Measurements from ENCODE around the gene PSMD10. TPM values are rescaled to one million over a fixed set of nuclear protein-coding genes. Genes with fewer than 3 reads are reported as not detected.
A peak's percentile ranks its signal among the peaks of the same experiment; 100 is the strongest.

Gene PSMD10
- polyA plus RNA-seq (2011; rRNA removed): 132 and 163 TPM in 2 replicates
- polyA plus RNA-seq (2012; cell fraction: cytosol; rRNA removed): 68.2 and 69.1 TPM in 2 replicates
- 18.5 and 30.8 TPM in 2 replicates for polyA plus RNA-seq (2012; cell fraction: nucleus; rRNA removed)
- 92.2 to 118 TPM (median 109 TPM) in 3 replicates for polyA plus RNA-seq (2017; fragmentation: RNase III; extraction: RNeasy Plus Mini Kit Qiagen cat#74134 plus additional on column Dnase treatment)
- 20.5 and 22.8 TPM in 2 replicates for polyA minus RNA-seq (2011; rRNA and poly(A)+ RNA removed)

GRCh38 chrX:108091264-108091877, at the start of gene PSMD10, which contains the start of gene ATG4A:
PSMD10 (minus strand) TSS chrX:108091542; CDS start chrX:108091520, 22 bp downstream.
ATG4A (plus strand) TSS chrX:108091778; CDS start chrX:108091827, 49 bp downstream.
- CTCF ChIA-PET: interaction anchor here (1.0 kb wide), 1 partner anchor 126 kb away, joined by 3 read pairs; no protein-coding TSS in a partner anchor
- peak within 1 kb of the TSS; percentile 96 for H3K4me2 ChIP-seq
- H3K4me3 ChIP-seq: peak within 1 kb of the TSS; percentile 94
- H3K4me1 ChIP-seq: peaks cover 14% of the 10 kb centered on the region; the same call in 2 of the 3 replicates
- peak; percentile 99 for FAIRE-seq
- WGBS (ENCODE audit: missing lambda C conversion rate): 1% methylated on average over 29 of the region's 47 CpGs
- POLR2A ChIA-PET: interaction anchor here (0.5 to 1.8 kb wide), 6 partner anchors 19 to 603 kb away, joined by 3 to 5 read pairs (median 4); no protein-coding TSS in a partner anchor
- peak; percentile 97 to 98 for ATAC-seq
- peak; percentile 77 to 97 for DNase-seq (ENCODE audit: low read depth in 1 of 2, low spot score in 1 of 2)
- no peaks in the 10 kb centered on the region for H3K9me3 ChIP-seq
- TF ChIP-seq PHF8 (IDR thresholded peaks at IDR 0.05; ENCODE audit: borderline replicate concordance, low read depth): peak; percentile 80
- TF ChIP-seq POLR2A (IDR thresholded peaks at IDR 0.05; ENCODE audit: low read length): peak; percentile 49
- TF ChIP-seq KDM5A (IDR thresholded peaks at IDR 0.05): peak; percentile 74; the same call in 1 of the 2 replicates
- TF ChIP-seq JUN (IDR thresholded peaks at IDR 0.05): peak; percentile 45 to 69; a peak in 2 of 5 replicates
- no peak for TF ChIP-seq TFCP2L1 (CRISPR knock-in tag; IDR thresholded peaks at IDR 0.05)
- no peak for TF ChIP-seq SREBF2 (IDR thresholded peaks at IDR 0.05)
- peak; percentile 61; the same call in 1 of the 3 replicates for TF ChIP-seq BCL3 (IDR thresholded peaks at IDR 0.05)
- TF ChIP-seq MAX (IDR thresholded peaks at IDR 0.05): peak; percentile 16
- peak; percentile 70 for TF ChIP-seq MAFK (IDR thresholded peaks at IDR 0.05; ENCODE audit: partially characterized antibody)
- TF ChIP-seq FOSL2 (IDR thresholded peaks at IDR 0.05): no peak
- TF ChIP-seq FOSL2 (CRISPR knock-in tag; IDR thresholded peaks at IDR 0.05): no peak
- H3K27ac ChIP-seq: peak within 1 kb of the TSS; percentile 87

GRCh38 chrX:108138814-108139702, 47.7 kb upstream of the PSMD10 start:
- no peak overlapping the region for H3K4me2 ChIP-seq
- H3K27ac ChIP-seq: no peak overlapping the region
- no peak for ATAC-seq
- H3K4me3 ChIP-seq: no peak overlapping the region
- H3K4me1 ChIP-seq: no peaks in the 10 kb centered on the region
- FAIRE-seq: no peak
- WGBS (ENCODE audit: missing lambda C conversion rate): 80% methylated on average over 7 of the region's 7 CpGs
- DNase-seq (ENCODE audit: low read depth in 1 of 2, low spot score in 1 of 2): no peak
- H3K9me3 ChIP-seq: no peaks in the 10 kb centered on the region
- TF ChIP-seq CTCF (IDR thresholded peaks at IDR 0.05) (0 out of 3 replicates have a peak, but pooled peaks have one; percentile 11), RAD21 (conservative IDR thresholded peaks at IDR 0.05 in 1 of 2, IDR thresholded peaks at IDR 0.05 in 1 of 2) (peak in 1 of 2 experiments; percentile 24; a peak in 2 of 5 replicates), ESRRA (IDR thresholded peaks at IDR 0.05; ENCODE audit: borderline replicate concordance, low read length) (no peak)
- CTCF ChIA-PET: interaction anchor here (1.5 to 1.6 kb wide), 2 partner anchors 14 to 27 kb away, joined by 4 to 5 read pairs; no protein-coding TSS in a partner anchor
- POLR2A ChIA-PET: no interaction called here

GRCh38 chrX:108134724-108135123, 43.4 kb upstream of the PSMD10 start:
- no peaks in the 10 kb centered on the region for H3K4me1 ChIP-seq
- no peak overlapping the region for H3K4me3 ChIP-seq
- TF ChIP-seq FOSL2 (IDR thresholded peaks at IDR 0.05) (no peak), FOSL2 (CRISPR knock-in tag; IDR thresholded peaks at IDR 0.05) (no peak), RAD21 (conservative IDR thresholded peaks at IDR 0.05 in 1 of 2, IDR thresholded peaks at IDR 0.05 in 1 of 2) (peak in 1 of 2 experiments; percentile 22; a peak in 1 of 5 replicates)
- ChIA-PET POLR2A (no interaction called here), CTCF (no interaction called here)
- no peak overlapping the region for H3K4me2 ChIP-seq
- FAIRE-seq (no peak), ATAC-seq (no peak), DNase-seq (ENCODE audit: low read depth in 1 of 2, low spot score in 1 of 2) (no peak)
- H3K9me3 ChIP-seq: no peaks in the 10 kb centered on the region
- no peak overlapping the region for H3K27ac ChIP-seq
- 93% methylated on average over 1 of the region's 1 CpG for WGBS (ENCODE audit: missing lambda C conversion rate)

Data from A549 (cell line).